ACC112 (cell line): ENCODE measurements around the gene SLC26A6.

Source experiments
- H2AFZ ChIP-seq: fragments of 200-600 bp; sonication (generic); one replicate; pipeline ENCODE4 v1.6.0; 2017; ENCODE audit warnings: antibody characterized with exemption, low read length; ENCODE audit not compliant: unreplicated experiment
- H3K27ac ChIP-seq: fragments of 200-600 bp; sonication (generic); 2 replicates; pipeline ENCODE4 v1.5.1; 2014; ENCODE audit warnings: low read depth, mild to moderate bottlenecking, antibody characterized with exemption, low read length, moderate library complexity
- H3K27me3 ChIP-seq: fragments of 200-600 bp; sonication (generic); 2 replicates; pipeline ENCODE4 v1.6.1; 2014; ENCODE audit warnings: mild to moderate bottlenecking, antibody characterized with exemption, low read length, moderate library complexity, mixed read lengths; ENCODE audit not compliant: insufficient read depth
- H3K36me3 ChIP-seq: fragments of 200-600 bp; sonication (generic); 2 replicates; pipeline ENCODE4 v1.6.1; 2016; ENCODE audit warnings: mild to moderate bottlenecking, antibody characterized with exemption, low read length, moderate library complexity, mixed read lengths; ENCODE audit not compliant: insufficient read depth
- H3K4me1 ChIP-seq: fragments of 200-600 bp; sonication (generic); one replicate; pipeline ENCODE4 v1.6.1; 2016; ENCODE audit warnings: low read length, mixed read lengths; ENCODE audit not compliant: insufficient read depth, unreplicated experiment, control insufficient read depth
- H3K4me3 ChIP-seq: fragments of 200-600 bp; sonication (generic); 2 replicates; pipeline ENCODE4 v1.5.1; 2014; ENCODE audit warnings: mild to moderate bottlenecking, low read depth, low read length
- H3K79me2 ChIP-seq: fragments of 200-600 bp; sonication (generic); one replicate; pipeline ENCODE4 v1.6.0; 2016; ENCODE audit warnings: low read length; ENCODE audit not compliant: control insufficient read depth, unreplicated experiment, insufficient read depth

SLC26A6 gene

GRCh38 chr3:48631516-48632448 lies 3.5 kb downstream of the SLC26A6 start:
- Histone ChIP-seq H3K27ac (no peak overlapping the region), H2AFZ (no peak overlapping the region), H3K4me1 (peaks cover 18% of the 10 kb centered on the region), H3K27me3 (no peaks in the 10 kb centered on the region), H3K4me3 (no peak overlapping the region), H3K36me3 (peaks cover 20% of the 10 kb centered on the region; the same call in 1 of the 2 replicates), H3K79me2 (peaks cover 19% of the 10 kb centered on the region)

- Histone ChIP-seq H3K4me1 (peaks cover 9% of the 10 kb centered on the region), H2AFZ (no peak overlapping the region), H3K4me3 (no peak overlapping the region), H3K27ac (no peak overlapping the region), H3K27me3 (no peaks in the 10 kb centered on the region), H3K36me3 (peaks cover 20% of the 10 kb centered on the region; the same call in 1 of the 2 replicates), H3K79me2 (peaks cover 15% of the 10 kb centered on the region)
Measured at GRCh38 chr3:48630833-48631232, 4.4 kb downstream of the SLC26A6 start.

GRCh38 chr3:48630407-48630806 lies 4.9 kb downstream of the SLC26A6 start:
- Histone ChIP-seq H2AFZ (no peak overlapping the region), H3K27ac (no peak overlapping the region), H3K79me2 (peaks cover 13% of the 10 kb centered on the region), H3K36me3 (peaks cover 23% of the 10 kb centered on the region; the same call in 1 of the 2 replicates), H3K27me3 (no peaks in the 10 kb centered on the region), H3K4me3 (no peak overlapping the region), H3K4me1 (peaks cover 9% of the 10 kb centered on the region)

- Histone ChIP-seq H3K27me3 (no peaks in the 10 kb centered on the region), H3K4me3 (no peak overlapping the region), H2AFZ (no peak overlapping the region), H3K79me2 (peaks cover 13% of the 10 kb centered on the region), H3K4me1 (peaks cover 9% of the 10 kb centered on the region), H3K27ac (no peak overlapping the region), H3K36me3 (peaks cover 25% of the 10 kb centered on the region; the same call in 1 of the 2 replicates)
Measured at GRCh38 chr3:48629894-48630293, 5.4 kb downstream of the SLC26A6 start.

- Histone ChIP-seq H3K4me3 (no peak overlapping the region), H3K27ac (no peak overlapping the region), H3K4me1 (no peaks in the 10 kb centered on the region), H2AFZ (no peak overlapping the region), H3K36me3 (peaks cover 25% of the 10 kb centered on the region; the same call in 1 of the 2 replicates), H3K27me3 (no peaks in the 10 kb centered on the region), H3K79me2 (no peaks in the 10 kb centered on the region)
Measured at GRCh38 chr3:48628277-48629017, 6.8 kb downstream of the SLC26A6 start.

GRCh38 chr3:48625600-48625999 lies 9.7 kb downstream of the SLC26A6 start:
- Histone ChIP-seq H3K79me2 (no peaks in the 10 kb centered on the region), H3K36me3 (peaks cover 15% of the 10 kb centered on the region; the same call in 1 of the 2 replicates), H3K4me3 (no peak overlapping the region), H3K27ac (no peak overlapping the region), H2AFZ (no peak overlapping the region), H3K27me3 (no peaks in the 10 kb centered on the region), H3K4me1 (no peaks in the 10 kb centered on the region)

- H3K79me2 ChIP-seq, result no peaks in the 10 kb centered on the region
- H3K36me3 ChIP-seq, result peaks cover 16% of the 10 kb centered on the region; the same call in 1 of the 2 replicates
- no peak overlapping the region for H2AFZ ChIP-seq
- no peaks in the 10 kb centered on the region for H3K27me3 ChIP-seq
- H3K27ac ChIP-seq, result no peak overlapping the region
- H3K4me1 ChIP-seq, result peaks cover 3% of the 10 kb centered on the region
- no peak overlapping the region for H3K4me3 ChIP-seq
Measured at GRCh38 chr3:48624767-48625166, 10.5 kb downstream of the SLC26A6 start.

- H3K27ac ChIP-seq, result no peak overlapping the region
- no peaks in the 10 kb centered on the region for H3K27me3 ChIP-seq
- peaks cover 16% of the 10 kb centered on the region; the same call in 1 of the 2 replicates for H3K36me3 ChIP-seq
- H3K4me3 ChIP-seq, result no peak overlapping the region
- peaks cover 8% of the 10 kb centered on the region for H3K4me1 ChIP-seq
- no peak overlapping the region for H2AFZ ChIP-seq
- H3K79me2 ChIP-seq, result no peaks in the 10 kb centered on the region
Measured at GRCh38 chr3:48623851-48624547, 11.3 kb downstream of the SLC26A6 start.

GRCh38 chr3:48621461-48621869 lies 13.8 kb downstream of the SLC26A6 start, which contains the start of gene TMEM89:
TSS of gene TMEM89 (minus strand) at chr3:48621769. CDS start at chr3:48621756, 13 bp downstream.
- peaks cover 15% of the 10 kb centered on the region; the same call in 1 of the 2 replicates for H3K36me3 ChIP-seq

More at GRCh38 chr3:48621461-48621869, 13.8 kb downstream of the SLC26A6 start, which contains the start of gene TMEM89:
- H3K27ac ChIP-seq, result no peak within 1 kb of the TSS
- H3K4me1 ChIP-seq, result peaks cover 15% of the 10 kb centered on the region
- no peaks in the 10 kb centered on the region for H3K79me2 ChIP-seq
- H3K27me3 ChIP-seq, result no peaks in the 10 kb centered on the region
- no peak within 1 kb of the TSS for H3K4me3 ChIP-seq
- no peak within 1 kb of the TSS for H2AFZ ChIP-seq
